Measurements from ENCODE around the gene HPCAL1. TPM values are rescaled to one million over a fixed set of nuclear protein-coding genes. Genes with fewer than 3 reads are reported as not detected.

Gene HPCAL1
- 14.6 and 21.5 TPM in 2 replicates for total RNA-seq

GRCh38 chr2:10302479-10303180 lies at the start of gene HPCAL1:
Gene HPCAL1 (plus strand): TSS chr2:10302904. CDS start chr2:10419758, 116,854 bp downstream.

GRCh38 chr2:10447895-10448575 lies 145.3 kb downstream of the HPCAL1 start, which contains the start of gene ODC1:
Gene ODC1 (minus strand): TSS chr2:10448327. CDS start chr2:10445032, 3,295 bp downstream.

Other genes with a start within 250 kb of the HPCAL1 start
- under 0.01 and 0.16 TPM in 2 replicates for gene CYS1, start 222.5 kb upstream of the HPCAL1 start, total RNA-seq
- 13.8 and 15.0 TPM in 2 replicates for gene RRM2, start 180.2 kb upstream of the HPCAL1 start, total RNA-seq
- 53.6 and 78.2 TPM in 2 replicates for gene ODC1, start 145.4 kb downstream of the HPCAL1 start, total RNA-seq

Data from cardiac atrium fibroblast (primary cell).